SJSA1 (cell line): ENCODE results near the gene ZDHHC14. TPM values are rescaled to one million over a fixed set of nuclear protein-coding genes. Genes with fewer than 3 reads are reported as not detected.

Experiments
- DNase-seq, 2 experiments: peaks; one replicate each; pipeline ENCODE4 v3.0.0-alpha.2; 2015 to 2020; ENCODE audit warnings: low spot score in 2 of 2, low read depth in 1 of 2
- H3K27ac ChIP-seq: fragments of 250-450 bp; sonication (Bioruptor Pico); 2 replicates; pipeline ENCODE4 v1.5.1; 2020; ENCODE audit warnings: mild to moderate bottlenecking, moderate library complexity
- H3K27me3 ChIP-seq: fragments of 250-450 bp; sonication (Bioruptor Pico); replicated peaks from 2 replicates; pipeline ENCODE4 v1.5.1; 2020; ENCODE audit warnings: mild to moderate bottlenecking, moderate library complexity
- H3K36me3 ChIP-seq: fragments of 250-450 bp; sonication (Bioruptor Pico); 2 replicates; pipeline ENCODE4 v1.5.1; 2020; ENCODE audit warnings: mild to moderate bottlenecking
- H3K4me1 ChIP-seq: fragments of 250-450 bp; sonication (Bioruptor Pico); replicated peaks from 2 replicates; pipeline ENCODE4 v1.6.1; 2021; ENCODE audit warnings: mild to moderate bottlenecking
- H3K4me3 ChIP-seq: fragments of 250-450 bp; sonication (Bioruptor Pico); 2 replicates; pipeline ENCODE4 v1.5.1; 2020; ENCODE audit warnings: mild to moderate bottlenecking
- H3K9me3 ChIP-seq: fragments of 250-450 bp; sonication (Bioruptor Pico); replicated peaks from 2 replicates; pipeline ENCODE4 v1.5.1; 2020; ENCODE audit warnings: mild to moderate bottlenecking
- total RNA-seq: library from RNA; depleted of rRNA; stranded (reverse); fragments of >200 nt; shearing (Covaris generic); gene quantifications from 2 replicates; pipeline ENCODE4 v1.2.3, GENCODE V29; 2014

Gene ZDHHC14
- total RNA-seq, 1 experiment from 2014 or later: 8.4 TPM

GRCh38 chr6:157494132-157494710 is 113.2 kb downstream of the ZDHHC14 start:
- H3K27ac ChIP-seq: no peak overlapping the region
- no peak overlapping the region for H3K4me3 ChIP-seq
- no peaks in the 10 kb centered on the region for H3K4me1 ChIP-seq
- no peaks in the 10 kb centered on the region for H3K27me3 ChIP-seq
- H3K9me3 ChIP-seq: no peaks in the 10 kb centered on the region; the same call in 1 of the 2 replicates
- H3K36me3 ChIP-seq: no peaks in the 10 kb centered on the region
- DNase-seq: no peak

DNA sequence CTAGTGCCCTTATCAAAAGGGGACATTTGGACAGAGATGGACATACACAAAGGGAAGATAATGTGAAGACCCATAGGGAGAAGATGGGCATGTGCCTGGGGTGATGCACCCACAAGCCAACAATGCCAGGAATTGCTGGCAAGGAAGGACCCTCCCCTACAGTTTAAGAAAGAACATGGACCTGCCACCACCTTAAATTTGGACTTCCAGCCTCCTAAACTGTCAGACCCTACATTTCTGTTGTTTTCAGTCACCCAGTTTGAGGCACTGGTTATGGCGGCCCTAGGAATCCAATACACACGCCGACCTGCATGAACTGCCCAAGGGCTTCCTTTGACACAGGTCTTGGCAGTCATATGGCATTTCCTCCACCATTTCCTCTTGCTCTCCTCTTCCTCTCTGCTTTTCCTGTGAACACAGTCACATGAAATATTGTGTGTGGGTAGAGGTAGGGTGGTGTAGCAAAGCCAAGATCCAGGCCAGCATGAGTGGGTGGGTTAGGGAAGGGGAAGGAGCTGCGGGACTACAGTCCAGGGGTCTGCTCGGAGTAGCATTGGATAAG is 115.6 kb downstream of the ZDHHC14 start:
- Histone ChIP-seq H3K27ac (no peak overlapping the region), H3K9me3 (no peaks in the 10 kb centered on the region; the same call in 1 of the 2 replicates), H3K36me3 (no peaks in the 10 kb centered on the region), H3K4me3 (no peak overlapping the region), H3K4me1 (peaks cover 11% of the 10 kb centered on the region), H3K27me3 (no peaks in the 10 kb centered on the region)
- DNase-seq: no peak

DNA sequence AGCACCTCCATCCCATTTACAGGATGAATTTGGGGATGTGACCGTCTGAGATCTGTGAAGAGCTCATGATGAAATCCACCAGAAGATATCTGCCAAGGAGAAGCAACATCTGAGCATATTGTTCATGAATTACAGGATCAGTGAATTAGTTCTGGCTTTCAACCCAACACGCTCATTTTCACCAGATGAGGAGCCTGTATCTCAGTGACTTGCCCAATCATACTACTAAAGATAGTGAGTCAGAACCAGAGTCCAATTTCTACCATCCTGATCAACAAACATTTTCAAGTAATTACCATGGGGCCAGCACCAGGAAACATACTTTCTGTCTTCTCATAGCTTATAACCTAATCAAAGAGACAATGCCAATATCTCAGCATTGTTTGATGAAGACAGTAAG is 116.6 kb downstream of the ZDHHC14 start:
- H3K27me3 ChIP-seq: no peaks in the 10 kb centered on the region

DNA sequence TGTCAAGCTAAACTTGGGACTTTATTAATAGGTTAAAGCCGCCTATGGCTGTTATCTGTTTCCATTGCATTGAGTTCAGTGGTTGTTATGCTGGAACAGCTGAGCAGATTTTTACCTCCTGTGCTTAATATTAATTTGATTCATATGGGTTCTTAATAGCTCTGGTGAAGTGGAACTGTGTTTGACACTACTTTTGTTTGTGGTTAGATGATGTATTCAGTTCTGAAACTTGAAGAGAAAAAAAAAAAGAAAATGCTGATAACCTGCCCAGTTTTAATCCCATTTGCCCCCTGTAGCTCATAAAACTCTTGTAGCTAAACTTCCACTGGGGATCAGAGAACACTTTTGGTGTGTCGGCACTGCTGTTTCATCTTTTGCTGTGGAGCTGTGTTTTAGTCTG is 117.8 kb downstream of the ZDHHC14 start:
- DNase-seq: no peak
- H3K27me3 ChIP-seq: no peaks in the 10 kb centered on the region
- no peaks in the 10 kb centered on the region for H3K36me3 ChIP-seq
- H3K27ac ChIP-seq: no peak overlapping the region
- H3K4me3 ChIP-seq: no peak overlapping the region
- H3K4me1 ChIP-seq: peaks cover 12% of the 10 kb centered on the region
- H3K9me3 ChIP-seq: no peaks in the 10 kb centered on the region; the same call in 1 of the 2 replicates

More for the DNA sequence above, 116.6 kb downstream of the ZDHHC14 start:
- H3K4me3 ChIP-seq: no peak overlapping the region
- H3K36me3 ChIP-seq: no peaks in the 10 kb centered on the region
- H3K9me3 ChIP-seq: no peaks in the 10 kb centered on the region; the same call in 1 of the 2 replicates
- no peak for DNase-seq
- H3K4me1 ChIP-seq: peaks cover 12% of the 10 kb centered on the region
- no peak overlapping the region for H3K27ac ChIP-seq

GRCh38 chr6:157500022-157500421 is 119.0 kb downstream of the ZDHHC14 start:
- no peak overlapping the region for H3K4me3 ChIP-seq
- H3K36me3 ChIP-seq: no peaks in the 10 kb centered on the region
- peaks cover 12% of the 10 kb centered on the region for H3K4me1 ChIP-seq
- DNase-seq: no peak
- H3K9me3 ChIP-seq: peaks cover 2% of the 10 kb centered on the region
- H3K27me3 ChIP-seq: no peaks in the 10 kb centered on the region
- H3K27ac ChIP-seq: no peak overlapping the region

DNA sequence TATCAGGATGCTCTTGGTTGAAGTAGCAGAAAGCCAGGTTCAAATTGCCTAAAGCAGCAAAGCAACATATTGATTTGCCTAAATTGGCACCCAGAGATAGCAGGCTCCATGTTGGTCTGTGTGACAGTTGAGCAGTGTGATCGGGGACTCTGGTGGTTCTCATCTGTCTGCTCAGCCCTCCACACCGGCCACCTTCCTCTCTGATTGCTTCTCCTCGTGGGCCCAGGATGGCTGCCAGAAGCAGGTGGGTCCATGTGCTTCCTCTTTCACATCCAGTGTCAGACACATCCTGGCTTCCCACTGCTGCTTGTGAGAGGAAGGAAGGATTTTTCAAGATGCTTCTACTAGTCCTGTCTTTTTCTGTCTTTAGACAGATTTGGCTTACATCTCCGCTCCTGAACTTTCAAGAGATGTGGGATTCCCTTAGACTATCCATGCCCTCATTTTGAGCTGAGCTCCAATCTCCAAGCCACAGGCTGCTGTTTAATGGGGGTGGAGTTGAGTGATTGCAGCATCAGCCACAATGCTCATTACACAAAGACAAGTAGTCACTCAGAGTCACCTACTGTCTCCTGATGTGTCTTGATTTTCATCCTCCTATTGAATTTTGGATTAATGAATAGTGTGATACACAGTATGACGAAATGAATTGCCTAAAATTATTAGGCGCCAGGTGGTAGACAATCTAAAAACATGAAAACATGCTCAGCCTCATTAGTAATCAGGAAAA is 122.2 kb downstream of the ZDHHC14 start:
- Histone ChIP-seq H3K4me1 (peaks cover 12% of the 10 kb centered on the region), H3K4me3 (no peak overlapping the region), H3K27me3 (no peaks in the 10 kb centered on the region), H3K9me3 (peaks cover 19% of the 10 kb centered on the region), H3K27ac (no peak overlapping the region), H3K36me3 (peaks cover 5% of the 10 kb centered on the region; the same call in 1 of the 2 replicates)
- DNase-seq: no peak

GRCh38 chr6:157505912-157506491 is 125.0 kb downstream of the ZDHHC14 start:
- Histone ChIP-seq H3K27ac (no peak overlapping the region), H3K4me3 (no peak overlapping the region), H3K36me3 (peaks cover 5% of the 10 kb centered on the region; the same call in 1 of the 2 replicates), H3K9me3 (peaks cover 19% of the 10 kb centered on the region), H3K27me3 (no peaks in the 10 kb centered on the region), H3K4me1 (peaks cover 7% of the 10 kb centered on the region)
- no peak for DNase-seq

- DNase-seq: no peak
- H3K27me3 ChIP-seq: no peaks in the 10 kb centered on the region
- peaks cover 28% of the 10 kb centered on the region for H3K4me1 ChIP-seq
- H3K4me3 ChIP-seq: no peak overlapping the region
- no peak overlapping the region for H3K27ac ChIP-seq
- H3K36me3 ChIP-seq: peaks cover 3% of the 10 kb centered on the region; the same call in 1 of the 2 replicates
- peaks cover 11% of the 10 kb centered on the region for H3K9me3 ChIP-seq
Observed at GRCh38 chr6:157510323-157511188, 129.6 kb downstream of the ZDHHC14 start.

DNA sequence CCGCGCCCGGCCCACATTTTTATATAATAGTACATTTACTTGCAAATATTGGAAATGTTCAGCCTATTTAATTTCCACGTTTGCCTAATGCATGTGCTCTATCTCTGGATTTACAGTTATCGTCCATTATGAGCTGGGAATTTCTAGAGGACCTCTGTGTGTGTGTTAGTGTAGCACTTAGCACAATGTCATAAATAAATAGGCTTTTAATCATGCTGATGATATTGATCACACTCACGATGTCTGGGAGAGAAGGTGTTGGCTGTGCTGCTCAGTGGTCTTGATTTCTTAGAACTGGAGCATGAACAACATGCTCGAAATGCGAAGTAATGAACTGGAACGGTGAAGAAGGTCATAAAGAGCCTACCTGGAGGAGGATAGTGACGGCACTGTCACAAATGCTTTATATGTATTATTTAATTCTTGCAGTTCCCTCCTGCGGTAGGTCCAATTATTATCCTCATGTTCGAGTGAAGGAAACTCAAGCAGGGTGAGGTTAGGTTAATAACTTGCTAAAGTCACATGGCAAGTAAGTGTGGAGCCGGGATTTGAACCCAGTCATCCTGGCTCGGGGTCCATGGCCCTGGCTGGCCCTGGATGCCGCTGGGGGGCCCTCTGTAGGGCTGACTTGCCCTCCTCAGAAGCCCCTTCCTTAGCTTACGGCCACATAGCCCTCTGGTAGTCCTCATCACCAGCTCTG is 130.8 kb downstream of the ZDHHC14 start:
- DNase-seq: no peak
- H3K9me3 ChIP-seq: no peaks in the 10 kb centered on the region; the same call in 1 of the 2 replicates

GRCh38 chr6:157512382-157512682 is 131.3 kb downstream of the ZDHHC14 start:
- H3K27ac ChIP-seq: no peak overlapping the region
- peak in 1 of 2 experiments; percentile 30 for DNase-seq

More for the DNA sequence above, 130.8 kb downstream of the ZDHHC14 start:
- Histone ChIP-seq H3K36me3 (no peaks in the 10 kb centered on the region), H3K4me1 (peaks cover 39% of the 10 kb centered on the region), H3K27ac (no peak overlapping the region), H3K4me3 (no peak overlapping the region), H3K27me3 (no peaks in the 10 kb centered on the region)

GRCh38 chr6:157513004-157513603 is 132.1 kb downstream of the ZDHHC14 start:
- Histone ChIP-seq H3K27ac (no peak overlapping the region), H3K9me3 (no peaks in the 10 kb centered on the region), H3K27me3 (no peaks in the 10 kb centered on the region), H3K36me3 (no peaks in the 10 kb centered on the region), H3K4me3 (no peak overlapping the region), H3K4me1 (peaks cover 51% of the 10 kb centered on the region)
- DNase-seq: no peak

More at GRCh38 chr6:157512382-157512682, 131.3 kb downstream of the ZDHHC14 start:
- Histone ChIP-seq H3K9me3 (no peaks in the 10 kb centered on the region), H3K4me3 (no peak overlapping the region), H3K4me1 (peaks cover 44% of the 10 kb centered on the region), H3K27me3 (no peaks in the 10 kb centered on the region), H3K36me3 (no peaks in the 10 kb centered on the region)

- DNase-seq: no peak
- no peaks in the 10 kb centered on the region for H3K36me3 ChIP-seq
- no peaks in the 10 kb centered on the region for H3K27me3 ChIP-seq
- no peak overlapping the region for H3K4me3 ChIP-seq
- H3K9me3 ChIP-seq: no peaks in the 10 kb centered on the region
- H3K27ac ChIP-seq: no peak overlapping the region
- peaks cover 56% of the 10 kb centered on the region for H3K4me1 ChIP-seq
Observed at GRCh38 chr6:157513619-157514485, 132.9 kb downstream of the ZDHHC14 start.
